Measurements from ENCODE around the gene SMARCD3. TPM values are rescaled to one million over a fixed set of nuclear protein-coding genes. Genes with fewer than 3 reads are reported as not detected.

The SMARCD3 gene
- total and polyA plus RNA-seq, 2 of the 8 experiments (the other 6 are each of a cell fraction or from before 2014, with no cell fraction given): 3.0 to 5.6 TPM

- CTCF ChIA-PET (ENCODE audit: partially characterized antibody): interaction anchor here (0.8 to 2.3 kb wide), 10 partner anchors 11 to 147 kb away, joined by 3 to 7 read pairs (median 4); no protein-coding TSS in a partner anchor
These were observed 54.3 kb downstream of the SMARCD3 start for GRCh38 chr7:151194188-151194587.

More at GRCh38 chr7:151194188-151194587, 54.3 kb downstream of the SMARCD3 start:
- peak overlapping the region; percentile 86; the same call in 1 of the 2 replicates for H4K8ac ChIP-seq (ENCODE audit: extremely low read depth, insufficient read depth, low read length)
- no peaks in the 10 kb centered on the region for H3K79me1 ChIP-seq (ENCODE audit: low read depth, low read length)
- no peak overlapping the region for H2AFZ ChIP-seq (ENCODE audit: low read length)
- H3K27ac ChIP-seq (ENCODE audit: low read depth, low read length): no peak overlapping the region
- H3K4me2 ChIP-seq (ENCODE audit: insufficient read depth in 1 of 2, low read depth in 2 of 2, low read length in 2 of 2): no peak overlapping the region
- H2BK12ac ChIP-seq (ENCODE audit: low read depth, low read length): no peak overlapping the region
- no peaks in the 10 kb centered on the region for H4K20me1 ChIP-seq (replicated peaks in 1 of 2; ENCODE audit: control insufficient read depth in 1 of 2, insufficient read depth in 2 of 2, low read length in 2 of 2)
- H2AK5ac ChIP-seq (ENCODE audit: low read depth, low read length): no peak overlapping the region; the same call in 1 of the 2 replicates
- H3K4me3 ChIP-seq (ENCODE audit: extremely low read depth in 1 of 4, insufficient read depth in 2 of 4, low read depth in 3 of 4, low read length in 4 of 4): no peak overlapping the region
- H3K4me1 ChIP-seq (replicated peaks in 1 of 4; ENCODE audit: control insufficient read depth in 3 of 4, insufficient read depth in 4 of 4, low read length in 3 of 4): peaks cover 0 to 6% (median 2%) of the 10 kb centered on the region in 4 experiments; a peak in 2 of 7 replicates
- no peak for TF ChIP-seq CHD2 (IDR thresholded peaks at IDR 0.05; ENCODE audit: low read length)
- TF ChIP-seq KDM4A (IDR thresholded peaks at IDR 0.05; ENCODE audit: low read depth, low read length, severe bottlenecking): no peak
- no peak for TF ChIP-seq SP4 (IDR thresholded peaks at IDR 0.05; ENCODE audit: low read length)
- TF ChIP-seq KDM5A (IDR thresholded peaks at IDR 0.05; ENCODE audit: low read length): no peak
- no peak for TF ChIP-seq JUND (IDR thresholded peaks at IDR 0.05; ENCODE audit: low read length)
- TF ChIP-seq CREB1 (IDR thresholded peaks at IDR 0.05): no peak
- no peak for TF ChIP-seq CTBP2 (IDR thresholded peaks at IDR 0.05; ENCODE audit: borderline replicate concordance, insufficient read depth, insufficient read length, low read length)
- TF ChIP-seq TCF12 (IDR thresholded peaks at IDR 0.05; ENCODE audit: low read depth, low read length): no peak
- no peak for TF ChIP-seq BACH1 (IDR thresholded peaks at IDR 0.05; ENCODE audit: low read length)
- TF ChIP-seq SRF (IDR thresholded peaks at IDR 0.05; ENCODE audit: low read depth, low read length): no peak
- no peak for TF ChIP-seq SP1 (IDR thresholded peaks at IDR 0.05; ENCODE audit: low read depth, low read length)
- no peak for TF ChIP-seq HDAC2 (IDR thresholded peaks at IDR 0.05; ENCODE audit: borderline replicate concordance in 1 of 2, low read depth in 2 of 2, low read length in 2 of 2)
- TF ChIP-seq EGR1 (IDR thresholded peaks at IDR 0.05; ENCODE audit: borderline replicate concordance, low read depth, low read length): no peak
- no peak for TF ChIP-seq HDAC6 (IDR thresholded peaks at IDR 0.05; ENCODE audit: low read depth, low read length)
- TF ChIP-seq JUN (IDR thresholded peaks at IDR 0.05; ENCODE audit: low read depth, low read length): no peak
- H3K9me3 ChIP-seq (ENCODE audit: insufficient read depth in 2 of 2, low read depth in 1 of 2, low read length in 1 of 2): no peaks in the 10 kb centered on the region
- H4K91ac ChIP-seq (replicated peaks; ENCODE audit: insufficient read length, low read length): no peak overlapping the region
- no peak overlapping the region for H3K23ac ChIP-seq (ENCODE audit: insufficient read length)
- no peaks in the 10 kb centered on the region for H3K36me3 ChIP-seq (ENCODE audit: control insufficient read depth in 2 of 4, insufficient read depth in 4 of 4, low read length in 3 of 4)
- no peak overlapping the region for H3K56ac ChIP-seq (replicated peaks; ENCODE audit: insufficient read length, low read depth, low read length)
- 81% methylated on average over 7 of the region's 7 CpGs; no CpG with 5 or more reads in 1 of the 2 experiments for WGBS, 2 experiments (ENCODE audit: extremely low coverage in 1 of 2, insufficient coverage in 1 of 2, insufficient read length in 1 of 2, insufficient replicate concordance in 2 of 2, low coverage in 1 of 2, low lambda C conversion rate in 2 of 2, missing lambda C conversion rate in 1 of 2)
- no peak overlapping the region for H4K5ac ChIP-seq (ENCODE audit: insufficient read length, low read depth, low read length)
- H3K23me2 ChIP-seq (ENCODE audit: low read depth, low read length): peaks cover 5% of the 10 kb centered on the region; the same call in 1 of the 2 replicates
- DNase-seq (ENCODE audit: low read depth in 1 of 2, low spot score in 2 of 2) (no peak), FAIRE-seq (no peak)
- H3K9ac ChIP-seq (replicated peaks in 1 of 4; ENCODE audit: extremely low read depth in 1 of 4, low read depth in 3 of 4, low read length in 3 of 4): no peak overlapping the region; a peak in 1 of 7 replicates
- H3K18ac ChIP-seq (ENCODE audit: extremely low read depth, low read length): no peak overlapping the region
- no peak overlapping the region for H2BK120ac ChIP-seq (replicated peaks; ENCODE audit: low read depth, low read length)
- H3K4ac ChIP-seq (replicated peaks; ENCODE audit: insufficient read length, low read depth, low read length): no peak overlapping the region
- H3K79me2 ChIP-seq (ENCODE audit: control insufficient read depth in 1 of 2, insufficient read depth in 2 of 2, low read length in 2 of 2): no peaks in the 10 kb centered on the region
- H2BK20ac ChIP-seq (ENCODE audit: low read length): no peak overlapping the region
- no peak overlapping the region for H2BK15ac ChIP-seq (ENCODE audit: low read length)
- H2BK5ac ChIP-seq (ENCODE audit: low read depth, low read length): no peak overlapping the region
- POLR2A ChIA-PET (ENCODE audit: partially characterized antibody): interaction anchor here (1.6 kb wide), 1 partner anchor 17 kb away, joined by 5 read pairs; no protein-coding TSS in a partner anchor
- no peak overlapping the region for H3K14ac ChIP-seq (ENCODE audit: insufficient read length)
- peaks cover 0 to 13% (median 0%) of the 10 kb centered on the region in 4 experiments; a peak in 2 of 7 replicates for H3K27me3 ChIP-seq (replicated peaks in 1 of 4; ENCODE audit: control insufficient read depth in 3 of 4, extremely low read depth in 1 of 4, insufficient read depth in 3 of 4, low read length in 3 of 4)

Data from H1 (cell line).